ENCODE results near the gene ZNF135.

The ZNF135 gene

DNA sequence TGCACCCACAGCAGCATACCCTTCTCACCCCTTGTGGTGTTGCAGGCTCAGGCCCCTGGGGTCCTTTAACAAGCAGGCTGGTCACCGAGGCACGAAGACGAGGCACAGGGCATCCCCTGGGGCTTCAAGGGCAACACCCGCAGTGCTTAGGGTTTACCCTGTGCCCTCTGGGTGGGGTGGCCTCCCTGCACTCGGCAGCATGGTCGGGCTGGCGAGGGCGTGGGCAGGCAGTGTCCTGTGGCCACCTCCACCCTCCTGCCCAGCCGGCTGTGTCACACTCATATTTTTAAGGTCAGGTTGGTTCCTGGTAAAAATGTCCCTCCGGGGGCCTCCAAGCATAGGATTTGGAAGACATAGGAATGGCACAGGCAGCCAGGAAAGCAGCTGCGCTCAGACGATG lies 11.4 kb upstream of the ZNF135 start:
- H4K5ac ChIP-seq (ENCODE audit: low read length) = no peak overlapping the region
- no peak overlapping the region for H3K23ac ChIP-seq (ENCODE audit: low read length)
- H3K18ac ChIP-seq (ENCODE audit: low read length) = no peak overlapping the region
- no peak overlapping the region for H3K27ac ChIP-seq (ENCODE audit: low read depth, low read length)
- no peak overlapping the region for H2BK120ac ChIP-seq (ENCODE audit: low read depth, low read length)
- no peak overlapping the region for H3K4ac ChIP-seq (ENCODE audit: low read depth, low read length)
- H3K4me3 ChIP-seq (ENCODE audit: low read length) = no peak overlapping the region
- H3K36me3 ChIP-seq (ENCODE audit: control insufficient read depth, insufficient read depth, low read length) = no peaks in the 10 kb centered on the region
- DNase-seq = no peak
- H2AK5ac ChIP-seq (ENCODE audit: low read length) = no peak overlapping the region
- no peak overlapping the region for H4K8ac ChIP-seq (ENCODE audit: low read depth, low read length)
- H3K27me3 ChIP-seq (ENCODE audit: insufficient read depth, low read length, poor library complexity) = no peaks in the 10 kb centered on the region
- no peak overlapping the region for H2BK5ac ChIP-seq (ENCODE audit: low read length)
- no peak overlapping the region for H3K4me2 ChIP-seq (ENCODE audit: low read length)
- H3K79me2 ChIP-seq (ENCODE audit: control insufficient read depth, insufficient read depth, low read length) = no peaks in the 10 kb centered on the region
- no peaks in the 10 kb centered on the region for H3K79me1 ChIP-seq (ENCODE audit: low read length)
- WGBS (ENCODE audit: extremely low coverage, insufficient coverage, low lambda C conversion rate) = no CpG with 5 or more reads among the region's 12 CpGs
- no peak overlapping the region for H3K56ac ChIP-seq (ENCODE audit: low read length)
- no peak overlapping the region for H2BK15ac ChIP-seq (replicated peaks; ENCODE audit: low read depth)
- no peak overlapping the region for H3K9ac ChIP-seq (ENCODE audit: low read length)
- no peaks in the 10 kb centered on the region for H3K4me1 ChIP-seq (ENCODE audit: control insufficient read depth, low read depth, low read length)

DNA sequence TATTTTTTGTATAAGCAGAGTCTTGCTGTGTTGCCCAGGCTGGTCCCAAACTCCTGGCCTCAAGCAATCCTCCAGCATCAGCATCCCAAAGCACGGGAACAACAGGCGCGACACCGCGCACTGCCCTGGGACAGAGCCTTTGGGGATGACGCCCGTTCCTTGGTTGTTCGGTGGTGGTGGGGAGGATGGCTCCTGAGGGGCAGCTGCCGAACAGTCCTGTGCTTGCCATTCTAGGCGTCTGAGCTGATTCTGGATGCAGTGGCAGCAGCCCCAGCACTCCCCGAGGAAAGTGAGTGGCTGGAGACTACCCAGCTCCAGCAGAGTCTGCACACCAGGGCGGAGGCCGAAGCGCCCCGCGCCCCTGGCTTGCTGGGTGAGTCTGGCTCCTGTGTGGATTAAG lies 6.8 kb upstream of the ZNF135 start:
- H3K4me2 ChIP-seq (ENCODE audit: low read length) = no peak overlapping the region
- H3K79me2 ChIP-seq (ENCODE audit: control insufficient read depth, insufficient read depth, low read length) = no peaks in the 10 kb centered on the region
- H3K36me3 ChIP-seq (ENCODE audit: control insufficient read depth, insufficient read depth, low read length) = no peaks in the 10 kb centered on the region
- H3K4me1 ChIP-seq (ENCODE audit: control insufficient read depth, low read depth, low read length) = no peaks in the 10 kb centered on the region
- no peak overlapping the region for H2BK15ac ChIP-seq (replicated peaks; ENCODE audit: low read depth)
- no peak overlapping the region for H3K4ac ChIP-seq (ENCODE audit: low read depth, low read length)
- no peak overlapping the region for H4K8ac ChIP-seq (ENCODE audit: low read depth, low read length)
- no peak overlapping the region for H4K5ac ChIP-seq (ENCODE audit: low read length)
- no peak overlapping the region for H3K56ac ChIP-seq (ENCODE audit: low read length)
- no peak overlapping the region for H3K23ac ChIP-seq (ENCODE audit: low read length)
- H3K18ac ChIP-seq (ENCODE audit: low read length) = no peak overlapping the region
- no CpG with 5 or more reads among the region's 16 CpGs for WGBS (ENCODE audit: extremely low coverage, insufficient coverage, low lambda C conversion rate)
- no peak overlapping the region for H2BK120ac ChIP-seq (ENCODE audit: low read depth, low read length)
- H2BK5ac ChIP-seq (ENCODE audit: low read length) = no peak overlapping the region
- H3K27me3 ChIP-seq (ENCODE audit: insufficient read depth, low read length, poor library complexity) = no peaks in the 10 kb centered on the region
- no peak overlapping the region for H3K27ac ChIP-seq (ENCODE audit: low read depth, low read length)
- no peak overlapping the region for H2AK5ac ChIP-seq (ENCODE audit: low read length)
- DNase-seq = no peak
- no peaks in the 10 kb centered on the region for H3K79me1 ChIP-seq (ENCODE audit: low read length)
- no peak overlapping the region for H3K9ac ChIP-seq (ENCODE audit: low read length)
- H3K4me3 ChIP-seq (ENCODE audit: low read length) = no peak overlapping the region

DNA sequence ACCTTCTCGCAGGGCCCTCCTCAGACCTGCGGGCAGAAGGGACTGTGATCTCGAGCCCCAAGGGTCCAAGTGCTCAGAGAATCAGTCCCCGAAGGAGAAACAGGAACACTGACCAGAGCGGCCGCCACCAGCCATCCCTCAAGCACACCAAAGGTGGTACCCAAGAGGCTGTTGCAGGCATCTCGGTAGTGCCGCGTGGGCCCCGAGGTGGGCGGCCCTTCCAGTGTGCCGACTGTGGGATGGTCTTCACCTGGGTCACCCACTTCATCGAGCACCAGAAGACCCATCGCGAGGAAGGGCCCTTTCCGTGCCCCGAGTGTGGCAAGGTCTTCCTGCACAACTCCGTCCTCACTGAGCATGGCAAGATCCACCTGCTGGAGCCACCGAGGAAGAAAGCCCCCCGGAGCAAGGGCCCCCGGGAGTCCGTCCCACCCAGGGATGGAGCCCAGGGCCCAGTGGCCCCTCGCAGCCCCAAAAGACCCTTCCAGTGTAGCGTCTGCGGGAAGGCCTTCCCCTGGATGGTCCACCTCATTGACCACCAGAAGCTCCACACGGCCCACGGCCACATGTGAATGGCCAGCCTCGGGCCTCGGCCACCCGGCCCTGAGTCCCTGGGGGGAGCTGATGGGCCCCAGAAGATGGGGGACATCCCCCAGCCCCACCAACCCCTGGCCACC lies 5.5 kb upstream of the ZNF135 start:
- Histone ChIP-seq H3K4me2 (ENCODE audit: low read length) (no peak overlapping the region), H2AK5ac (ENCODE audit: low read length) (no peak overlapping the region), H2BK120ac (ENCODE audit: low read depth, low read length) (no peak overlapping the region), H3K4me3 (ENCODE audit: low read length) (no peak overlapping the region), H4K5ac (ENCODE audit: low read length) (no peak overlapping the region), H3K23ac (ENCODE audit: low read length) (no peak overlapping the region), H3K18ac (ENCODE audit: low read length) (no peak overlapping the region), H3K36me3 (ENCODE audit: control insufficient read depth, insufficient read depth, low read length) (no peaks in the 10 kb centered on the region), H3K4me1 (ENCODE audit: control insufficient read depth, low read depth, low read length) (no peaks in the 10 kb centered on the region), H2BK15ac (replicated peaks; ENCODE audit: low read depth) (no peak overlapping the region), H3K27ac (ENCODE audit: low read depth, low read length) (no peak overlapping the region), H3K9ac (ENCODE audit: low read length) (no peak overlapping the region), H4K8ac (ENCODE audit: low read depth, low read length) (no peak overlapping the region), H3K79me1 (ENCODE audit: low read length) (no peaks in the 10 kb centered on the region), H3K56ac (ENCODE audit: low read length) (no peak overlapping the region), H2BK5ac (ENCODE audit: low read length) (no peak overlapping the region), H3K27me3 (ENCODE audit: insufficient read depth, low read length, poor library complexity) (no peaks in the 10 kb centered on the region), H3K4ac (ENCODE audit: low read depth, low read length) (no peak overlapping the region), H3K79me2 (ENCODE audit: control insufficient read depth, insufficient read depth, low read length) (no peaks in the 10 kb centered on the region)
- DNase-seq = no peak
- no CpG with 5 or more reads among the region's 30 CpGs for WGBS (ENCODE audit: extremely low coverage, insufficient coverage, low lambda C conversion rate)

DNA sequence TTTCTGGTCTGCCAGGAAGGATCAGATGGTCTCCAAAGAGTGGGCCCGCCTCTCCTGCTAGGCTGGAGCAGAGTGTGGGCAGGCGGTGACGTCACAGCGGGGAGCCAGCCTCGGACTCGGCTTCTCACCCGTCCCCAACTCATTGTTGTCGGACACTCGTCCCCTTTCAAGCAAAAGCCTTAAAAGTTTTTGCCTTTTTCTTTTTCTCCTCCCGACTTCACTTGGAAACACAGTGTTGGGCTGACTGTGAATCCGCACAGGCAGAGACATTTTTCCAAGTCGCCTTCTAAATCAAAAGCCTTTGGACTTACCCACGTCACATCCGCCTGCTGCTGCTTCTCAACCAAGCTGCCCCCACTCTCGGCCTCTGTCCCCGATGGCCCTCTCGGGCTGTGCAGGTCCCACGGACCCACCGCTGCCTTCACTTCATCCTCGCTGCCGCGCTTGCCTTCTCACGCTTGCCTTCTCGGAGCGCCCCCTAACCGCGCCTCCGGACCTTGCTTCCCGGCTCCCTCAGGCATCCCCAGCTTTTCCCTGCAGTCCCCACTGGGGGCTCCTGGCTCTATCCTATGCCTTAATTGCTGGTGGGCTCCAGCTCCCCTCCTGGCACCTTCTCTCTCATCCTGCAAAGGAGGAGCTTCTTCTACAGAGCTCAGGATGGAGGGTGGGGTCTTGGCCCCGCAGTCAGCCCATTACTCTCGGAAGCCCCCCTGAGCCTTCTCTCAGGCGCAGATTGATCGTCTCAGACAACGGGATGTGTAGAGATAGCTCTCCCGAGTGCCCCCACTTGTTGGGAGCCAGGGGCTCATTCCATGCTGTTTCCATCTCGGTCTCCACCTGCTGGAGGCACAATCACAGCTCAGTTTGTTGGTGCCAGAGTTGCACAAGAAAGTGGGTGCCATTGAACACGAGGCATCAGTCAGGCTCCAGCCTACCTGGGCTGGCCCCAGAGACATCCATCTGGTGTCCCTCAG lies 3.9 kb upstream of the ZNF135 start:
- no peak overlapping the region for H2BK5ac ChIP-seq (ENCODE audit: low read length)
- no peak overlapping the region for H3K23ac ChIP-seq (ENCODE audit: low read length)
- H3K27ac ChIP-seq (ENCODE audit: low read depth, low read length) = no peak overlapping the region
- no peak overlapping the region for H2BK15ac ChIP-seq (replicated peaks; ENCODE audit: low read depth)
- H3K36me3 ChIP-seq (ENCODE audit: control insufficient read depth, insufficient read depth, low read length) = no peaks in the 10 kb centered on the region
- no peak overlapping the region for H2AK5ac ChIP-seq (ENCODE audit: low read length)
- H4K8ac ChIP-seq (ENCODE audit: low read depth, low read length) = no peak overlapping the region
- no peak overlapping the region for H3K4me3 ChIP-seq (ENCODE audit: low read length)
- H3K79me2 ChIP-seq (ENCODE audit: control insufficient read depth, insufficient read depth, low read length) = no peaks in the 10 kb centered on the region
- no peak overlapping the region for H4K5ac ChIP-seq (ENCODE audit: low read length)
- no peaks in the 10 kb centered on the region for H3K79me1 ChIP-seq (ENCODE audit: low read length)
- peak; percentile 68 for DNase-seq
- H3K56ac ChIP-seq (ENCODE audit: low read length) = peak overlapping the region; percentile 56
- no peak overlapping the region for H2BK120ac ChIP-seq (ENCODE audit: low read depth, low read length)
- H3K4ac ChIP-seq (ENCODE audit: low read depth, low read length) = no peak overlapping the region
- H3K27me3 ChIP-seq (ENCODE audit: insufficient read depth, low read length, poor library complexity) = no peaks in the 10 kb centered on the region
- H3K9ac ChIP-seq (ENCODE audit: low read length) = peak overlapping the region; percentile 6
- no peak overlapping the region for H3K4me2 ChIP-seq (ENCODE audit: low read length)
- no peaks in the 10 kb centered on the region for H3K4me1 ChIP-seq (ENCODE audit: control insufficient read depth, low read depth, low read length)
- H3K18ac ChIP-seq (ENCODE audit: low read length) = no peak overlapping the region
- no CpG with 5 or more reads among the region's 37 CpGs for WGBS (ENCODE audit: extremely low coverage, insufficient coverage, low lambda C conversion rate)

DNA sequence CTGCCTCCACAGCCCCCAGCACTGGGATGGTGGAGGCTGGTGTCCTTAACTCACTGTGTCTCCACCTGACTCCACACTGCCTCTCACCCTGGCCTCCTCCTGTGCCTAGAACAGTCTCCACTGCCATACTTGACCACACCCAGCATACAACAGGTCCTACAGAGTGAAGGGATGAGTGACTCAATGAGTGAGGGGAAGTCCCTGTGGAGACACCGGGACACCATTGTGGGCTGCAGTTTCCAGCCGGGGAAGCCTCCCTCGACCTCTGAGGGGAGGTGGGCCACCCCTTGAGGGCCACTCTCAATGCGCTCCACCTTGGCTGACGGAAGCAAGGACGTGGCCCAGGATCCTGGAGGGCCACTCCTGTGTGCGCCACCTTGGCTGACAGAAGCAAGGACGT lies 2.8 kb upstream of the ZNF135 start:
- Histone ChIP-seq H3K27me3 (ENCODE audit: insufficient read depth, low read length, poor library complexity) (no peaks in the 10 kb centered on the region), H3K4me3 (ENCODE audit: low read length) (no peak overlapping the region), H2BK5ac (ENCODE audit: low read length) (no peak overlapping the region), H4K8ac (ENCODE audit: low read depth, low read length) (no peak overlapping the region), H2AK5ac (ENCODE audit: low read length) (no peak overlapping the region), H3K79me2 (ENCODE audit: control insufficient read depth, insufficient read depth, low read length) (no peaks in the 10 kb centered on the region), H4K5ac (ENCODE audit: low read length) (no peak overlapping the region), H2BK120ac (ENCODE audit: low read depth, low read length) (no peak overlapping the region), H3K56ac (ENCODE audit: low read length) (no peak overlapping the region), H3K4ac (ENCODE audit: low read depth, low read length) (no peak overlapping the region), H3K9ac (ENCODE audit: low read length) (no peak overlapping the region), H3K23ac (ENCODE audit: low read length) (no peak overlapping the region), H3K4me2 (ENCODE audit: low read length) (no peak overlapping the region), H3K18ac (ENCODE audit: low read length) (no peak overlapping the region), H3K27ac (ENCODE audit: low read depth, low read length) (no peak overlapping the region), H2BK15ac (replicated peaks; ENCODE audit: low read depth) (no peak overlapping the region), H3K4me1 (ENCODE audit: control insufficient read depth, low read depth, low read length) (no peaks in the 10 kb centered on the region), H3K79me1 (ENCODE audit: low read length) (no peaks in the 10 kb centered on the region), H3K36me3 (ENCODE audit: control insufficient read depth, insufficient read depth, low read length) (no peaks in the 10 kb centered on the region)
- DNase-seq = no peak
- whole genome bisulfite sequencing (ENCODE audit: extremely low coverage, insufficient coverage, low lambda C conversion rate) = no CpG with 5 or more reads among the region's 8 CpGs
